Brain microvascular endothelial cell (primary cell): ENCODE data around the gene FBXW7.

ENCODE experiments used
- DNase-seq: peaks from one replicate; pipeline ENCODE4 v3.0.0-alpha.2; 2020
- H3K27ac ChIP-seq: fragments of 250-450 bp; sonication (Bioruptor Pico); 2 replicates; pipeline ENCODE4 v1.5.1; 2020; ENCODE audit warnings: mild to moderate bottlenecking, moderate library complexity
- H3K27me3 ChIP-seq: fragments of 250-450 bp; sonication (Bioruptor Pico); replicated peaks from 2 replicates; pipeline ENCODE4 v1.5.1; 2020; ENCODE audit warnings: mild to moderate bottlenecking
- H3K36me3 ChIP-seq: fragments of 250-450 bp; sonication (Bioruptor Pico); replicated peaks from 2 replicates; pipeline ENCODE4 v1.5.1; 2020; ENCODE audit warnings: mild to moderate bottlenecking
- H3K4me3 ChIP-seq: 2 replicates; pipeline ENCODE4 v1.5.1; 2011; ENCODE audit warnings: low read depth, mild to moderate bottlenecking, control low read depth, low read length, moderate library complexity
- CTCF ChIP-seq: IDR thresholded peaks from 2 replicates; pipeline ENCODE4 v1.5.1; 2011; ENCODE audit warnings: low read depth, mild to moderate bottlenecking, moderate library complexity, low read length, control low read depth, inconsistent platforms; ENCODE audit errors: missing control alignments
- in situ Hi-C: cut with HindIII; loops from 2 replicates; pipeline ENCODE4 v1.10.0; 2017; ENCODE audit warnings: low sequenced_read_pairs, low pct_ligation_motif_present

The FBXW7 gene

GRCh38 chr4:152482211-152482610 lies 53.7 kb downstream of the FBXW7 start:
- no peak for DNase-seq
- TF ChIP-seq CTCF = no peak
- no peaks in the 10 kb centered on the region for H3K27me3 ChIP-seq
- no peaks in the 10 kb centered on the region for H3K36me3 ChIP-seq
- no peak overlapping the region for H3K4me3 ChIP-seq
- H3K27ac ChIP-seq = peak overlapping the region; percentile 41
- in situ Hi-C loops = no loop called here

GRCh38 chr4:152480901-152481300 lies 55.0 kb downstream of the FBXW7 start:
- Histone ChIP-seq H3K4me3 (no peak overlapping the region), H3K27ac (no peak overlapping the region), H3K27me3 (no peaks in the 10 kb centered on the region), H3K36me3 (no peaks in the 10 kb centered on the region)
- no peak for DNase-seq
- in situ Hi-C loops = no loop called here
- TF ChIP-seq CTCF = no peak

- no peaks in the 10 kb centered on the region for H3K36me3 ChIP-seq
- DNase-seq = no peak
- H3K4me3 ChIP-seq = no peak overlapping the region
- in situ Hi-C loops = no loop called here
- H3K27ac ChIP-seq = no peak overlapping the region
- H3K27me3 ChIP-seq = no peaks in the 10 kb centered on the region
- TF ChIP-seq CTCF = no peak
Observed at GRCh38 chr4:152480326-152480725, 55.6 kb downstream of the FBXW7 start.

GRCh38 chr4:152479428-152480026 lies 56.4 kb downstream of the FBXW7 start:
- peak; percentile 72 for DNase-seq
- H3K27ac ChIP-seq = peak overlapping the region; percentile 69
- H3K36me3 ChIP-seq = no peaks in the 10 kb centered on the region
- no peak for TF ChIP-seq CTCF
- H3K27me3 ChIP-seq = no peaks in the 10 kb centered on the region
- H3K4me3 ChIP-seq = no peak overlapping the region
- in situ Hi-C loops = no loop called here

- Histone ChIP-seq H3K4me3 (no peak overlapping the region), H3K27me3 (no peaks in the 10 kb centered on the region), H3K36me3 (no peaks in the 10 kb centered on the region), H3K27ac (peak overlapping the region; percentile 69)
- DNase-seq = no peak
- in situ Hi-C loops = no loop called here
- TF ChIP-seq CTCF = no peak
Observed at GRCh38 chr4:152478461-152479237, 57.2 kb downstream of the FBXW7 start.
